ENCODE measurements around the gene CSF1R. TPM values are rescaled to one million over a fixed set of nuclear protein-coding genes. Genes with fewer than 3 reads are reported as not detected.

The CSF1R gene
- total RNA-seq, 4 donors from 2014 or later: 7.5 to 17.0 (median 9.8) TPM

GRCh38 chr5:150023136-150023535 lies 63.2 kb downstream of the CSF1R start:
- H3K4me1 ChIP-seq: peaks cover 31 to 48% of the 10 kb centered on the region in 2 donors
- no peaks in the 10 kb centered on the region for H3K9me3 ChIP-seq
- H3K27ac ChIP-seq: peak overlapping the region; percentile 77 to 82 (median 80)
- H3K36me3 ChIP-seq: peaks cover 0 to 65% of the 10 kb centered on the region in 2 donors
- no peak for DNase-seq
- in situ Hi-C loops (cut with MboI; ENCODE audit: low sequenced_read_pairs in 4 of 4): no loop called here
- TF ChIP-seq, protein P1, sequence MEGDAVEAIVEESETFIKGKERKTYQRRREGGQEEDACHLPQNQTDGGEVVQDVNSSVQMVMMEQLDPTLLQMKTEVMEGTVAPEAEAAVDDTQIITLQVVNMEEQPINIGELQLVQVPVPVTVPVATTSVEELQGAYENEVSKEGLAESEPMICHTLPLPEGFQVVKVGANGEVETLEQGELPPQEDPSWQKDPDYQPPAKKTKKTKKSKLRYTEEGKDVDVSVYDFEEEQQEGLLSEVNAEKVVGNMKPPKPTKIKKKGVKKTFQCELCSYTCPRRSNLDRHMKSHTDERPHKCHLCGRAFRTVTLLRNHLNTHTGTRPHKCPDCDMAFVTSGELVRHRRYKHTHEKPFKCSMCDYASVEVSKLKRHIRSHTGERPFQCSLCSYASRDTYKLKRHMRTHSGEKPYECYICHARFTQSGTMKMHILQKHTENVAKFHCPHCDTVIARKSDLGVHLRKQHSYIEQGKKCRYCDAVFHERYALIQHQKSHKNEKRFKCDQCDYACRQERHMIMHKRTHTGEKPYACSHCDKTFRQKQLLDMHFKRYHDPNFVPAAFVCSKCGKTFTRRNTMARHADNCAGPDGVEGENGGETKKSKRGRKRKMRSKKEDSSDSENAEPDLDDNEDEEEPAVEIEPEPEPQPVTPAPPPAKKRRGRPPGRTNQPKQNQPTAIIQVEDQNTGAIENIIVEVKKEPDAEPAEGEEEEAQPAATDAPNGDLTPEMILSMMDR (IDR thresholded peaks at IDR 0.05 in 4 of 5, conservative IDR thresholded peaks at IDR 0.05 in 1 of 5): no peak
- no peak for TF ChIP-seq POLR2A (IDR thresholded peaks at IDR 0.05)
- intact Hi-C loops (cut with DNase I; ENCODE audit: low total_unique reads): loop anchor here (5.0 kb wide), 1 partner anchor 109 kb away; no protein-coding TSS in a partner anchor
- no peaks in the 10 kb centered on the region for H3K27me3 ChIP-seq
- ATAC-seq: no peak
- no peak overlapping the region for H3K4me3 ChIP-seq

DNA sequence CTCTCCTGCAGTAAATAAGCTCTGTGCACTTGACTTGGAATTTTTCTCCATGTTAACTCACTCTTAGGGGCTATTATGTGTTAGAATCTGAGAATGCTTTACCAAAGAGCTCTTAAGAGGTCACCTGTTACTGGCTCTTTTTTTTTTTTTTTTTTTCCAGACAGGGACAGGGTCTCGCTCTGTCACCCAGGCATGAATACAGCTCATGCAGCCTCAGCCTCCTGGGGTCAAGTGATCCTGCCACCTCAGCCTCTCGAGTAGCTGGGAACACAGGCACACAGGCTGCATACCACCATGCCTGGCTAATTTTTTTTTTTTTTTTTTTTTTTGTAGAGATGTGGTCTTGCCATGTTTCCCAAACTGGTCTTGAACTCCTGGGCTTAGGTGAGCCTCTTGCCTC lies 63.7 kb downstream of the CSF1R start:
- no peaks in the 10 kb centered on the region for H3K27me3 ChIP-seq
- ATAC-seq (no peak), DNase-seq (no peak)
- no peaks in the 10 kb centered on the region for H3K9me3 ChIP-seq
- intact Hi-C loops (cut with DNase I; ENCODE audit: low total_unique reads) (loop anchor here (5.0 kb wide), 1 partner anchor 110 kb away; no protein-coding TSS in a partner anchor), in situ Hi-C loops (cut with MboI; ENCODE audit: low sequenced_read_pairs in 4 of 4) (no loop called here)
- H3K27ac ChIP-seq: peak overlapping the region; percentile 77 to 82 (median 80)
- H3K4me1 ChIP-seq: peaks cover 31 to 48% of the 10 kb centered on the region in 2 donors
- H3K36me3 ChIP-seq: peaks cover 0 to 63% of the 10 kb centered on the region in 2 donors
- H3K4me3 ChIP-seq: no peak overlapping the region
- TF ChIP-seq POLR2A (IDR thresholded peaks at IDR 0.05): no peak
- TF ChIP-seq, protein P1 (IDR thresholded peaks at IDR 0.05 in 4 of 5, conservative IDR thresholded peaks at IDR 0.05 in 1 of 5): no peak

DNA sequence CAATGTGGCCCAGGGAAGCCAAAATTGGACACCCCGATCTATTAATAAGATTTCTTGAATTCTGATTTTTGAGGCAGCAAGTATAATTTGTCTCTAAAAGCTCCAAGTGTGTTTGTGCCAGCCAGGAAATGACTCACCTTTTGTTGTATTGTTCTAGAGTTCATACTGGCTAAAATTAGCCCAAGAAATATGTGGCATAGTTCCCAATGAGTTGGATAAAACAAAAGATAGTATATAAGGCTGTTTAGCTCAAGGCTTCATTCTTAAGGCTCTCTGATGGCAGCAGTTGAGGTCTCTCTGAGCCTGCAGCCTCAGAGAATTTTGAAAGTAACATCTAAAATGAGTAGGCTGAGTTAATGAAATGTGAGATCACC lies 64.2 kb downstream of the CSF1R start:
- Histone ChIP-seq H3K27ac (peak overlapping the region; percentile 77 to 82 (median 80)), H3K9me3 (no peaks in the 10 kb centered on the region), H3K4me1 (peaks cover 31 to 48% of the 10 kb centered on the region in 2 donors), H3K36me3 (peaks cover 0 to 61% of the 10 kb centered on the region in 2 donors), H3K27me3 (no peaks in the 10 kb centered on the region), H3K4me3 (peak overlapping the region in 1 of 4 donors; percentile 17)
- intact Hi-C loops (cut with DNase I; ENCODE audit: low total_unique reads): loop anchor here (5.0 kb wide), 1 partner anchor 110 kb away; no protein-coding TSS in a partner anchor
- ATAC-seq: peak; percentile 70 to 82
- TF ChIP-seq POLR2A (IDR thresholded peaks at IDR 0.05): no peak
- TF ChIP-seq, protein P1 (IDR thresholded peaks at IDR 0.05 in 4 of 5, conservative IDR thresholded peaks at IDR 0.05 in 1 of 5): no peak
- in situ Hi-C loops (cut with MboI; ENCODE audit: low sequenced_read_pairs in 4 of 4): no loop called here
- no peak for DNase-seq

DNA sequence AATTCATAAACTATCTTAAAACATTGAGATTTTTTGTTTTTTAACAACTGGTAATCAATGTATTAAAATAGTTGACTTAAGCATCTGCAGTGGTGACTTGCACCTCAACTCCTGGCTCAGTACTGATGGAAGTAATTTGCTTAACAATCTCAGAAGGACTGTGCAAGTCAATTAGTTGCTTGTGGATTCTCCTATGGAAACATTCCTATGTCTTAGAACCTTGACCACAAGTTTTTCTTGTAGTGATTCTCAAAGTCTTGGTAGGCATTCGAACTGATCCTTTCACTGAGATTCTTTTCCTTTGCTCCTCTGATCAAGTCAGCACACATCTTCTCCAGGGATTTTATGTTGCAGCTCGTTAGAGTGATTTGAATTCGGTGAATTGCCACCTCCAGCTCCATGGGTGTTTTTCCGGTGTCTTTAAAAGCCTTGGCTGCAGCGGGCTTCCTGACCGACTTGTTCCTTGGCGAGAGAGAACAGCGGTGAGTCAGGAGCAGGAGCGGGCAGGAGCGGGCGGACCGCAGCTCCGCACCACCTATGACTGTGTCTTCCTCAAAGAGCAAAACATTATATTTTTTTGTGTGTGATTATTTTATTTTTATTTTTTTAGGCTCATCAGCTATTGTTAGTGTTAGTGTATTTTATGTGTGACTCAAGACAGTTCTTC lies 64.7 kb downstream of the CSF1R start:
- ATAC-seq: peak; percentile 78 to 82
- in situ Hi-C loops (cut with MboI; ENCODE audit: low sequenced_read_pairs in 4 of 4) (no loop called here), intact Hi-C loops (cut with DNase I; ENCODE audit: low total_unique reads) (loop anchor here (5.0 kb wide), 1 partner anchor 111 kb away; no protein-coding TSS in a partner anchor)
- peaks cover 0 to 57% of the 10 kb centered on the region in 2 donors for H3K36me3 ChIP-seq
- no peak for TF ChIP-seq POLR2A (IDR thresholded peaks at IDR 0.05)
- TF ChIP-seq, protein P1 (IDR thresholded peaks at IDR 0.05 in 4 of 5, conservative IDR thresholded peaks at IDR 0.05 in 1 of 5): no peak
- peak overlapping the region in 2 of 4 donors; percentile 1 to 17 for H3K4me3 ChIP-seq
- no peaks in the 10 kb centered on the region for H3K9me3 ChIP-seq
- H3K27me3 ChIP-seq: no peaks in the 10 kb centered on the region
- H3K4me1 ChIP-seq: peaks cover 31 to 48% of the 10 kb centered on the region in 2 donors
- H3K27ac ChIP-seq: peak overlapping the region; percentile 77 to 82 (median 80)
- peak; percentile 55 to 66 for DNase-seq
